CD14-positive monocyte (primary cell): Measurements from ENCODE around the gene IFFO2. TPM values are rescaled to one million over a fixed set of nuclear protein-coding genes. Genes with fewer than 3 reads are reported as not detected.
A peak's percentile ranks its signal among the peaks of the same experiment; 100 is the strongest.

Experiments
- DNase-seq, 3 donors: peaks; one replicate each; pipeline ENCODE4 v3.0.0-alpha.2; 2011 to 2022
- H2AFZ ChIP-seq: 2 replicates; pipeline ENCODE4 v1.6.0; 2012; ENCODE audit warnings: mild to moderate bottlenecking, low read depth, low read length, inconsistent platforms; ENCODE audit not compliant: insufficient read depth, poor library complexity, severe bottlenecking
- H3K27ac ChIP-seq, 2 donors: 1 replicate in 1 of 2; 2 replicates in 1 of 2; pipeline ENCODE4 v1.5.1; 2012 to 2013; ENCODE audit warnings: low read length in 2 of 2, control low read depth in 1 of 2, inconsistent platforms in 1 of 2, low read depth in 1 of 2, mild to moderate bottlenecking in 1 of 2
- H3K27me3 ChIP-seq, 2 donors: one replicate each; pipeline versions ENCODE4 v1.6.0 to v1.6.1; 2011 to 2013; ENCODE audit warnings: low read length in 2 of 2; ENCODE audit not compliant: control insufficient read depth in 2 of 2, insufficient read depth in 2 of 2
- H3K36me3 ChIP-seq, 2 donors: replicated peaks in 1 of 2; 1 replicate in 1 of 2; 2 replicates in 1 of 2; pipeline versions ENCODE4 v1.5.1 to v1.6.1; 2012 to 2013; ENCODE audit warnings: low read length in 2 of 2, control low read depth in 1 of 2, inconsistent platforms in 1 of 2, mild to moderate bottlenecking in 1 of 2; ENCODE audit not compliant: insufficient read depth in 2 of 2, control insufficient read depth in 1 of 2
- H3K4me1 ChIP-seq, 2 donors: 1 replicate in 1 of 2; 2 replicates in 1 of 2; pipeline versions ENCODE4 v1.5.1 to v1.6.1; 2012 to 2013; ENCODE audit warnings: low read length in 2 of 2, control low read depth in 1 of 2, inconsistent platforms in 1 of 2, mild to moderate bottlenecking in 1 of 2, moderate library complexity in 1 of 2; ENCODE audit not compliant: insufficient read depth in 2 of 2, control insufficient read depth in 1 of 2
- H3K4me2 ChIP-seq: replicated peaks from 2 replicates; pipeline ENCODE3; 2012; ENCODE audit warnings: low read length, moderate library complexity, mild to moderate bottlenecking; ENCODE audit not compliant: poor library complexity, severe bottlenecking; ENCODE audit errors: extremely low read depth
- H3K4me3 ChIP-seq, 3 experiments: fragments of 200-600 bp in 1 of 3; sonication (generic) in 1 of 3; replicated peaks in 1 of 3; 1 replicate in 2 of 3; 2 replicates in 1 of 3; pipeline ENCODE4 v1.5.1; 2011 to 2013; ENCODE audit warnings: low read length in 3 of 3, mild to moderate bottlenecking in 3 of 3, control low read depth in 2 of 3, low read depth in 2 of 3, inconsistent platforms in 1 of 3, moderate library complexity in 1 of 3
- H3K79me2 ChIP-seq: 2 replicates; pipeline ENCODE4 v1.6.0; 2012; ENCODE audit warnings: mild to moderate bottlenecking, control low read depth, inconsistent platforms, low read length, moderate library complexity; ENCODE audit not compliant: insufficient read depth
- H3K9ac ChIP-seq: 2 replicates; pipeline ENCODE4 v1.6.0; 2017; ENCODE audit warnings: low read length, mild to moderate bottlenecking; ENCODE audit not compliant: insufficient read depth, poor library complexity, severe bottlenecking
- H3K9me3 ChIP-seq, 2 donors: replicated peaks in 1 of 2; 1 replicate in 1 of 2; 2 replicates in 1 of 2; pipeline versions ENCODE4 v1.5.1 to v1.6.1; 2012 to 2013; ENCODE audit warnings: low read length in 2 of 2, control low read depth in 1 of 2; ENCODE audit not compliant: control insufficient read depth in 1 of 2, insufficient read depth in 1 of 2
- H4K20me1 ChIP-seq: 2 replicates; pipeline ENCODE4 v1.6.0; 2012; ENCODE audit warnings: mild to moderate bottlenecking, low read length, control low read depth, moderate library complexity; ENCODE audit not compliant: insufficient read depth
- H3K27ac Mint-ChIP-seq, 7 donors: one replicate each; pipeline ENCODE4 v1.8.0; 2020; ENCODE audit warnings: mild to moderate bottlenecking in 7 of 7, mixed read lengths in 7 of 7, moderate library complexity in 6 of 7, inconsistent platforms in 2 of 7
- H3K27me3 Mint-ChIP-seq, 3 donors: one replicate each; pipeline ENCODE4 v1.8.0; 2021 to 2022; ENCODE audit warnings: low read depth in 3 of 3, mild to moderate bottlenecking in 3 of 3, mixed read lengths in 3 of 3, moderate library complexity in 3 of 3, inconsistent platforms in 1 of 3
- H3K36me3 Mint-ChIP-seq, 2 donors: one replicate each; pipeline ENCODE4 v1.8.0; 2020; ENCODE audit warnings: mixed read lengths in 2 of 2, inconsistent platforms in 1 of 2, mild to moderate bottlenecking in 1 of 2
- H3K4me1 Mint-ChIP-seq: one replicate; pipeline ENCODE4 v1.8.0; 2020; ENCODE audit warnings: mild to moderate bottlenecking, mixed read lengths
- H3K4me3 Mint-ChIP-seq, 2 donors: one replicate each; pipeline ENCODE4 v1.8.0; 2020; ENCODE audit warnings: mild to moderate bottlenecking in 2 of 2, mixed read lengths in 2 of 2, moderate library complexity in 1 of 2
- H3K9me3 Mint-ChIP-seq, 7 donors: one replicate each; pipeline ENCODE4 v1.8.0; 2020 to 2022; ENCODE audit warnings: mixed read lengths in 7 of 7, mild to moderate bottlenecking in 6 of 7, moderate library complexity in 6 of 7, inconsistent platforms in 2 of 7
- CTCF ChIP-seq: fragments of 200-600 bp; IDR thresholded peaks from one replicate; pipeline ENCODE4 v1.8.0; 2022; ENCODE audit warnings: antibody characterized with exemption, mild to moderate bottlenecking
- WGBS: methylation state at CpG from one replicate; pipeline ENCODE4 v1.1.5; 2013; ENCODE audit warnings: missing lambda C conversion rate; ENCODE audit not compliant: insufficient coverage; 5-methylcytosine and 5-hydroxymethylcytosine counted together
- intact Hi-C, 2 donors: fragments of 100-400 bp; cut with micrococcal nuclease; formaldehyde crosslinking; loops; one replicate each; pipeline versions ENCODE4 v1.15.0 to v1.15.1; 2023
- polyA minus RNA-seq: library from RNA; depleted of rRNA, polyadenylated mRNA; stranded (reverse); fragments of >200 nt; gene quantifications from 2 replicates; pipeline ENCODE4 v1.2.3, GENCODE V29; 2012
- polyA plus RNA-seq, 3 donors: library from polyadenylated mRNA; depleted of rRNA in 1 of 3; unstranded in 2 of 3; stranded (reverse) in 1 of 3; fragments of 300-500 nt in 2 of 3; fragments of >200 nt in 1 of 3; fragmentation: Illumina TruSeq in 2 of 3; gene quantifications; 1 replicate in 2 of 3; 2 replicates in 1 of 3; pipeline ENCODE4 v1.2.3, GENCODE V29; 2012 to 2021
- total RNA-seq, 12 experiments: library from RNA in 1 of 12; stranded (reverse) in 1 of 12; fragments of 120-200 nt in 1 of 12; gene quantifications; one replicate each; pipeline ENCODE4 v1.2.4 and lab custom pipeline; 2013 to 2026; ENCODE audit warnings: mixed read lengths in 6 of 12, inconsistent platforms in 1 of 12

IFFO2 gene
- total RNA-seq (2013), result 5.2 TPM
- polyA plus RNA-seq (10 to 100 TPM in 1 of 3 donors, under 1 TPM in 2; 0.78 to 17.5 (median 0.94) TPM), polyA minus RNA-seq (14.9 and 18.0 TPM in 2 replicates), total RNA-seq (lab: John Stamatoyannopoulos, UW) (11.7 to 149 (median 76.2) reads per million in 11 experiments)

- peak within 1 kb of the TSS in 1 of 2 donors; percentile 41 for H3K27ac ChIP-seq
- peak within 1 kb of the TSS; percentile 85 for H2AFZ ChIP-seq
Measured at GRCh38 chr1:18956193-18957135, at the start of gene IFFO2. IFFO2 (minus strand) TSS chr1:18956676; CDS start chr1:18956332, 344 bp downstream.

More at GRCh38 chr1:18956193-18957135, at the start of gene IFFO2:
- Histone ChIP-seq H4K20me1 (peaks cover 22% of the 10 kb centered on the region), H3K36me3 (no peaks in the 10 kb centered on the region), H3K9ac (peak within 1 kb of the TSS; percentile 61), H3K9me3 (no peaks in the 10 kb centered on the region), H3K4me2 (peak within 1 kb of the TSS; percentile 98), H3K79me2 (peaks cover 30% of the 10 kb centered on the region), H3K4me3 (peak within 1 kb of the TSS; percentile 58 to 85 (median 81)), H3K27me3 (peaks cover 5 to 46% of the 10 kb centered on the region in 2 donors), H3K4me1 (peaks cover 38 to 53% of the 10 kb centered on the region in 2 donors)
- TF ChIP-seq CTCF, result no peak
- Mint-ChIP-seq H3K9me3 (peaks cover 0 to 7% (median 1%) of the 10 kb centered on the region in 7 donors), H3K36me3 (peaks cover 26 to 28% of the 10 kb centered on the region in 2 donors), H3K27ac (peak within 1 kb of the TSS in 5 of 7 donors; percentile 8 to 94 (median 71)), H3K4me1 (peaks cover 53% of the 10 kb centered on the region), H3K4me3 (peak within 1 kb of the TSS; percentile 92 to 93), H3K27me3 (peaks cover 40 to 56% (median 45%) of the 10 kb centered on the region in 3 donors)
- intact Hi-C loops, result loop anchor here (5.0 kb wide), 2 partner anchors 49 to 356 kb away; partner anchors contain the start of genes AKR7A2 (in 1 of the 2) and SLC66A1 (in 1 of the 2)
- DNase-seq, result peak; percentile 90 to 93 (median 92)
- WGBS, result under 1% methylated on average over 115 of the region's 119 CpGs
